Pancreas (tissue), 10 donors: ENCODE results near the gene BCOR. TPM values are rescaled to one million over a fixed set of nuclear protein-coding genes. Genes with fewer than 3 reads are reported as not detected.

Source experiments
- ATAC-seq, 4 donors: fragments of 200-7000 bp; cut with Tn5 transposase; one replicate each; pipeline versions ENCODE4 v1.8.0 to v1.9.1; 2020; ENCODE audit warnings: mild to moderate bottlenecking in 4 of 4, moderate library complexity in 4 of 4
- DNase-seq, 6 donors: peaks; one replicate each; pipeline ENCODE4 v3.0.0-alpha.2; 2020
- FAIRE-seq: peaks from 2 replicates; lab custom pipeline; 2012; peaks lifted over from hg19 to GRCh38; lab: Jason Lieb, UNC
- H3K27ac ChIP-seq, 4 donors: fragments of 200-600 bp; sonication (generic); 1 replicate in 3 of 4; 2 replicates in 1 of 4; pipeline versions ENCODE4 v1.5.0 to v1.8.0; 2020
- H3K27me3 ChIP-seq, 4 donors: fragments of 200-600 bp; one replicate each; pipeline ENCODE4 v1.8.0; 2021
- H3K36me3 ChIP-seq, 3 donors: fragments of 200-600 bp; sonication (generic) in 1 of 3; one replicate each; pipeline versions ENCODE4 v1.5.0 to v1.8.0; 2020 to 2021
- H3K4me1 ChIP-seq, 3 donors: fragments of 200-600 bp; one replicate each; pipeline ENCODE4 v1.8.0; 2021
- H3K4me3 ChIP-seq, 4 donors: fragments of 200-600 bp; sonication (generic) in 2 of 4; one replicate each; pipeline versions ENCODE4 v1.5.0 to v1.8.0; 2020 to 2021
- H3K9me3 ChIP-seq, 4 donors: fragments of 200-600 bp; one replicate each; pipeline ENCODE4 v1.8.0; 2021
- WGBS, 2 donors: extraction: QIAGEN DNeasy Blood & Tissue Kit; methylation state at CpG; one replicate each; pipeline ENCODE4 v1.1.7; 2013; 5-methylcytosine and 5-hydroxymethylcytosine counted together
- intact Hi-C, 3 donors: fragments of 100-400 bp; cut with DNase I; formaldehyde crosslinking; loops; one replicate each; pipeline versions ENCODE4 v1.11.1 to v1.14.2; 2022
- polyA plus RNA-seq, 2 donors: library from polyadenylated mRNA; stranded (reverse); fragments of 200-250 nt; gene quantifications; one replicate each; pipeline ENCODE4 v1.2.3, GENCODE V29; 2013
- total RNA-seq, 6 donors: library from RNA; stranded (reverse); fragmentation: NEBNext Ultra II Directional in 4 of 6; extraction: Animal tissue kit (Norgen Biotek cat#: 25700) in 4 of 6; gene quantifications; one replicate each; pipeline versions ENCODE4 v1.2.1 to v1.2.4, GENCODE V29; 2021 to 2023
- TF ChIP-seq, protein P1 (sequence below), 4 donors: fragments of 200-600 bp; sonication (generic) in 3 of 4; IDR thresholded peaks; one replicate each; pipeline versions ENCODE4 v1.5.0 to v1.8.0; 2021; ENCODE audit warnings: antibody characterized with exemption in 4 of 4
- donor health status: healthy with polysubstance abuse.
- donor health status: DM: no; HTN: no; CAD: no; lungs with moderate emphysema.
- donor health status: DM: no; HTN: no; CAD: no.
- donor health status: control.
- donor health status: control.
- donor health status: Bipolar disorder and iron deficiency.
- donor health status: DM: yes; HTN: yes; CAD: no.
- donor health status: DM: no; HTN: no; CAD: no.
- donor health status: DM: no; HTN: no; CAD: no.
- donor health status: DM: yes; HTN: yes; CAD: no.

The BCOR gene
- total and polyA plus RNA-seq, 8 donors = 6.3 to 18.4 (median 13.0) TPM

DNA sequence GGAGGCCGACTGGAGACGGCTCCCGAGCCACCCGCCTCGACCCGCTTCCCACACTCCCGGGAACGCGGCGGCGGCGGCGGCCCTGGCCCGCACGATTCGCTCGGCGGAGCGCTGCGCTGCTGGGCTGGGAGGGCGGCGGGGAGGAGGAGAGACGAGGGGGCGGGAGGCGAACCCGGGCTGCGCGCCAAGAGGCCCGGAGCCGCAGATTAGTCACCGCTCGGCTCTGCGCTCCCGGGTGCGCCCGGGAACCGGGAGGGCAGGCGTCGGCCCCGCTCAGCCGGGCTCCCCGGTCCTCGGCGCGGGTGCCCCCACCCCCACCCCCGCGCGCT, 11.2 kb upstream of the BCOR start:
- no peaks in the 10 kb centered on the region for H3K36me3 ChIP-seq
- peaks cover 0 to 10% (median 2%) of the 10 kb centered on the region in 4 donors for H3K27me3 ChIP-seq
- FAIRE-seq = no peak
- peak; percentile 80 to 91 (median 86) for DNase-seq
- intact Hi-C loops = loop anchor here in 2 of 3 donors (10.0 kb wide), 2 partner anchors 46 to 66 kb away; no protein-coding TSS in a partner anchor
- no peaks in the 10 kb centered on the region for H3K9me3 ChIP-seq
- ATAC-seq = peak; percentile 58 to 76 (median 68)
- TF ChIP-seq, protein P1, sequence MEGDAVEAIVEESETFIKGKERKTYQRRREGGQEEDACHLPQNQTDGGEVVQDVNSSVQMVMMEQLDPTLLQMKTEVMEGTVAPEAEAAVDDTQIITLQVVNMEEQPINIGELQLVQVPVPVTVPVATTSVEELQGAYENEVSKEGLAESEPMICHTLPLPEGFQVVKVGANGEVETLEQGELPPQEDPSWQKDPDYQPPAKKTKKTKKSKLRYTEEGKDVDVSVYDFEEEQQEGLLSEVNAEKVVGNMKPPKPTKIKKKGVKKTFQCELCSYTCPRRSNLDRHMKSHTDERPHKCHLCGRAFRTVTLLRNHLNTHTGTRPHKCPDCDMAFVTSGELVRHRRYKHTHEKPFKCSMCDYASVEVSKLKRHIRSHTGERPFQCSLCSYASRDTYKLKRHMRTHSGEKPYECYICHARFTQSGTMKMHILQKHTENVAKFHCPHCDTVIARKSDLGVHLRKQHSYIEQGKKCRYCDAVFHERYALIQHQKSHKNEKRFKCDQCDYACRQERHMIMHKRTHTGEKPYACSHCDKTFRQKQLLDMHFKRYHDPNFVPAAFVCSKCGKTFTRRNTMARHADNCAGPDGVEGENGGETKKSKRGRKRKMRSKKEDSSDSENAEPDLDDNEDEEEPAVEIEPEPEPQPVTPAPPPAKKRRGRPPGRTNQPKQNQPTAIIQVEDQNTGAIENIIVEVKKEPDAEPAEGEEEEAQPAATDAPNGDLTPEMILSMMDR (IDR thresholded peaks at IDR 0.05) = no peak
- whole genome bisulfite sequencing, 2 donors = 1 to 3% methylated on average over 30 to 48 of the region's 48 CpGs
- peak overlapping the region; percentile 31 to 55 (median 42) for H3K4me3 ChIP-seq
- peak overlapping the region; percentile 84 to 92 (median 88) for H3K27ac ChIP-seq
- peaks cover 0 to 22% (median 13%) of the 10 kb centered on the region in 3 donors for H3K4me1 ChIP-seq

DNA sequence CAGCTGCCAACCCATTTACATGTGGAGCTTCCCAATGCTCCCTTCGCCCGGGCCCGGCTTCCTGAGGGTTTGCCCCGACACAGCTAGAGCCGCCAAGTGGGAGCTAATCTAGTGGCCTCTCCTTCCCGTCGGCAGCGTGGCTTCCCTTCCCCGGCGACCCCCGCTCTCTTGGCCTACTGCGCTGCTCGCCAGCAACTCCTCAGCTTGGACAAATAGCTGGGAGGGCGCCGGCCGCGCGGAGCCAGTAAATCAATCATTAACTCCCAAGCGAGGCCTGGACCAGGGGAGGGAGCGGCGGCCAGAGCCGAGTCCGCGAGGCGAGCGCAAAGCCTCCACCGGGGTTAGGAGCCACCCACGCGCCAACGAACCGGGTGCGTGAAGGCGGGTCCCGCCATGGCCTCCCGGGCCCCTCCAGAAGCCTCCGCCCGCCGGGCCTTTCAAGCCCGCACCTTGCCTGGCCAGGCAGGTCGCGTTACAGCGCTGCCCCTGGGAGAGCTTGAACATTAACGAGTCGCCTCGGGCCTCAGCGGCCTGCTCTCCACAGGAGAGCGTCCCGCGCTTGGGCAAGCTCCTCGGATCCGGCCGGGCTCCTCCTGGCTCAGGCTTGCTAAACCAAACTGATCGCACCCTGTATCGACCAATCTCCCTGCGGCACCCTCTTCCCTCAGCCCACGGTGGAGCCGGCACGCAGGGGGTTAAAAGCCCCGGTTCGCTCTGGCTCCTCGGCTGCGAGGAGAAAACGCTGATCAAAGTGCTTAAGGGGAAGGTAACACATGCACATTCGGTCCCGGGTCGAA, 10.6 kb upstream of the BCOR start:
- no peaks in the 10 kb centered on the region for H3K36me3 ChIP-seq
- intact Hi-C loops = loop anchor here in 2 of 3 donors (10.0 kb wide), 2 partner anchors 46 to 66 kb away; no protein-coding TSS in a partner anchor

DNA sequence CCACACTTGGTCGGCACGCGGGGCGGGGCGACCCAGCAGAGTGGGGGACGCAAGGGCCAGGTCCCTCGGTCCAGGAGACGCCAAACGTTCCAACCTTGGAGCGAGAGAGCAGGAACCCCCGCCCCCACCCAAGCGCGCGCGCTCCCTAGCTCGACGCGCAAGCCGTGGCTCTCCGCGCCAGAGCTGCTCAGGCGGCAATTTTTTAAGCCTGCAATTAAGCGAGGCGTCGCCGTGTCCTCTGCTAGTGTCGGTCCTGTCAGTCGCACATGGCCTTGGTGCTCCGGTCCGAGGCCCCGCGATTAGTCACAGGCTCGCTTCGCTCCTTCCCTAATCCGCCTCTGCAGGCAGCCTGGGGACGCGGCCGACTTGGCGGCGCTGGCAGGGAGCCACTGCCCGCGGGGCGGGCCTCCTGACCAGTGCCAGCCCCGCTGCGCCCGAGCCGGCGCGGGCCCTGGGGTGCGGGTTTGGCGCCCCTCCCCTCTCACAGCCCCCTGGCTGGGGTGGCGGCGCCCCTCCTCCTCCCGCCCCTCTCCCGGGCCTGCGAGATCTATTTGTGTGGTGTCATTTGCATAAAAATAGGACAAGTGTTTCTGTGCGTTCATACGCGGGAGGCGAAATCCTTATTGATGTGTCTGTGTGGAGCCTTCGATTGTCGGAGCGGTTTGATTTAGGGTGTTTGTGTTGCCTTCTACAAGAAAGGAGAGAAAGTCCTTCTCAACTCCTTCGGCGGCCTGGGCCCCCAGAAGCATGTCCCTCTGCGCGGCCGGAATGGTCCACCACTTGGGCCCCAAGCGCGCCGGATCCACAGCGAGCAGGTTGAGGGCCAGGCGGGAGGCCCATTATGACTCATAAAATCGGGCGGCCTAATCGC, 9.8 kb upstream of the BCOR start:
- Histone ChIP-seq H3K9me3 (no peaks in the 10 kb centered on the region), H3K36me3 (no peaks in the 10 kb centered on the region), H3K27ac (peak overlapping the region; percentile 84 to 92 (median 88)), H3K4me3 (peak overlapping the region in 2 of 4 donors; percentile 47 to 53), H3K4me1 (peaks cover 0 to 22% (median 13%) of the 10 kb centered on the region in 3 donors), H3K27me3 (peaks cover 0 to 10% (median 2%) of the 10 kb centered on the region in 4 donors)
- 4 to 6% methylated on average over 66 to 76 of the region's 76 CpGs for WGBS, 2 donors
- TF ChIP-seq, protein P1 (IDR thresholded peaks at IDR 0.05) = no peak
- ATAC-seq (peak; percentile 28 to 50 (median 46)), FAIRE-seq (no peak), DNase-seq (peak; percentile 70 to 87 (median 78))
- intact Hi-C loops = loop anchor here in 2 of 3 donors (10.0 kb wide), 2 partner anchors 47 to 67 kb away; no protein-coding TSS in a partner anchor

More for the DNA sequence above, 10.6 kb upstream of the BCOR start:
- peak overlapping the region in 3 of 4 donors; percentile 38 to 55 (median 47) for H3K4me3 ChIP-seq
- FAIRE-seq = no peak
- H3K27me3 ChIP-seq = peaks cover 0 to 10% (median 2%) of the 10 kb centered on the region in 4 donors
- H3K9me3 ChIP-seq = no peaks in the 10 kb centered on the region
- ATAC-seq = peak; percentile 55 to 67 (median 62)
- H3K27ac ChIP-seq = peak overlapping the region; percentile 84 to 92 (median 88)
- peaks cover 0 to 22% (median 13%) of the 10 kb centered on the region in 3 donors for H3K4me1 ChIP-seq
- peak; percentile 71 to 90 (median 78) for DNase-seq
- TF ChIP-seq, protein P1 (IDR thresholded peaks at IDR 0.05) = no peak
- WGBS, 2 donors = 4 to 5% methylated on average over 60 to 66 of the region's 66 CpGs

DNA sequence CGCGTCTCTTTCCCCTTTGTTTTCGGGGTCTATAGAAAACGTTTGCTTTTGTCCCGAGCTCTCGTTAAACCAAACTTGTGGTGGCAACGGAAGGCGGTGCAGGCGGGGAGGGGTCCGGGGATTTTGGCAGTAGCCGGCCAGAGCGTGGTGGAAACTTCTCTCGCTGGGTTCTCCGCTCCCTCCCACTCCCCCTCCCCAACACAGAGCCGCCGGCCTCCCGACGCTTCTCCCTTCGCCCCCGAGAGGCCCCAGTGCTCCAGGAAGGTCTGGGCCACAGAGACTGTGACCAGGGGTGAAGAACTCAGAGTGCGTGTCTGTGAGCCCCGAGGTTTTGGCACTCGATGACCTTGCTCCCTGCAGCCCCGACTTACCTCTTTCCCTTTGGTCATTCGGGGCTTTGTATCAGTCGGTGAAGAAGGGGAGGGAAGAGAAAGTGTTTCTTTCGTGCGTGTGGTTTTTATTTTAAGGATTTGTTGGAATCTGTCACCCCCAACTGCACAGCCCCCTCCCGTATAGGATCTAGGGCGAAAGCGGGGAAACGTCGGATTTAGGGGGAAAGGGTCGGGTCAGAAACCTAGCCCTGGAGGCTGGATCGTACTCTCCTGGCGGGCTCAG, 9.0 kb upstream of the BCOR start:
- DNase-seq (peak in 1 of 6 donors; percentile 63), ATAC-seq (no peak), FAIRE-seq (no peak)
- intact Hi-C loops = loop anchor here in 2 of 3 donors (10.0 kb wide), 2 partner anchors 48 to 68 kb away; no protein-coding TSS in a partner anchor
- peak overlapping the region in 2 of 4 donors; percentile 45 to 53 for H3K4me3 ChIP-seq
- H3K9me3 ChIP-seq = no peaks in the 10 kb centered on the region
- H3K4me1 ChIP-seq = peaks cover 0 to 22% (median 13%) of the 10 kb centered on the region in 3 donors
- peak overlapping the region; percentile 84 to 92 (median 88) for H3K27ac ChIP-seq
- WGBS, 2 donors = 4 to 5% methylated on average over 35 of the region's 36 CpGs
- TF ChIP-seq, protein P1 (IDR thresholded peaks at IDR 0.05) = no peak
- no peaks in the 10 kb centered on the region for H3K36me3 ChIP-seq
- peaks cover 0 to 10% (median 2%) of the 10 kb centered on the region in 4 donors for H3K27me3 ChIP-seq
